GM19467 (cell line): ENCODE results near the gene U2AF2.
A peak's percentile ranks its signal among the peaks of the same experiment; 100 is the strongest.

Source experiments
- ATAC-seq: cut with Tn5 transposase; IDR thresholded peaks from one replicate; pipeline ENCODE4 v1.9.1; 2021; ENCODE audit warnings: mild to moderate bottlenecking, moderate library complexity; ENCODE audit not compliant: unreplicated experiment

U2AF2 gene

DNA sequence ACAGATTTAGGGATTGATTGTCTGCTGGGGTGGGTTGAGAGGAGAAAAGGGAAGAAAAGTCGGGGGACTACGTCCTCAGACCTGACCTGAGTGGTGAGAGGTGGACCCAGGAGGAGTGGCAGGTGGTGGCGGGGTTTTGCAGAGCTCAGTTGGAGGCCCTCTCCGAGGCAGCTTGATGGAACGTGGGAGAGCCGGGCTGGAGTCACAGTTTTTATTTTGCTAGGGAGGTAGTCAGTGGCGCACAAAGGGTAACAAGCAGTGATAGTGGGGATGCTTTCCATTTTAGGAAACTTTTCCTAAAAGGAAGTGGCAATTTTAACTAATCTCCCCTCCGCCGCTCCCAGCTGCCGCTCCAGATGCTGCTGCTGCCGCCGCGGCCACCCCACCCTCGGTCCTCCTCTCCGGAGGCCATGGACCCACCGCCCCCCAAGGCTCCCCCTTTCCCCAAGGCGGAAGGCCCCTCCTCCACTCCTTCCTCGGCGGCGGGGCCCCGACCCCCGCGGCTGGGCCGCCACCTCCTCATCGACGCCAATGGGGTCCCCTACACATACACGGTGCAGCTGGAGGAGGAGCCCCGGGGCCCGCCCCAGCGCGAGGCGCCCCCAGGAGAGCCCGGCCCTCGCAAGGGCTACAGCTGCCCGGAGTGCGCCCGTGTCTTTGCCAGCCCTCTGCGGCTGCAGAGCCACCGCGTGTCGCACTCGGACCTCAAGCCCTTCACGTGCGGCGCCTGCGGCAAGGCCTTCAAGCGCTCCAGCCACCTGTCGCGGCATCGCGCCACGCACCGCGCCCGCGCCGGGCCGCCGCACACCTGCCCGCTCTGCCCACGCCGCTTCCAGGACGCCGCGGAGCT is 12.5 kb upstream of the U2AF2 start:
- ATAC-seq: no peak

DNA sequence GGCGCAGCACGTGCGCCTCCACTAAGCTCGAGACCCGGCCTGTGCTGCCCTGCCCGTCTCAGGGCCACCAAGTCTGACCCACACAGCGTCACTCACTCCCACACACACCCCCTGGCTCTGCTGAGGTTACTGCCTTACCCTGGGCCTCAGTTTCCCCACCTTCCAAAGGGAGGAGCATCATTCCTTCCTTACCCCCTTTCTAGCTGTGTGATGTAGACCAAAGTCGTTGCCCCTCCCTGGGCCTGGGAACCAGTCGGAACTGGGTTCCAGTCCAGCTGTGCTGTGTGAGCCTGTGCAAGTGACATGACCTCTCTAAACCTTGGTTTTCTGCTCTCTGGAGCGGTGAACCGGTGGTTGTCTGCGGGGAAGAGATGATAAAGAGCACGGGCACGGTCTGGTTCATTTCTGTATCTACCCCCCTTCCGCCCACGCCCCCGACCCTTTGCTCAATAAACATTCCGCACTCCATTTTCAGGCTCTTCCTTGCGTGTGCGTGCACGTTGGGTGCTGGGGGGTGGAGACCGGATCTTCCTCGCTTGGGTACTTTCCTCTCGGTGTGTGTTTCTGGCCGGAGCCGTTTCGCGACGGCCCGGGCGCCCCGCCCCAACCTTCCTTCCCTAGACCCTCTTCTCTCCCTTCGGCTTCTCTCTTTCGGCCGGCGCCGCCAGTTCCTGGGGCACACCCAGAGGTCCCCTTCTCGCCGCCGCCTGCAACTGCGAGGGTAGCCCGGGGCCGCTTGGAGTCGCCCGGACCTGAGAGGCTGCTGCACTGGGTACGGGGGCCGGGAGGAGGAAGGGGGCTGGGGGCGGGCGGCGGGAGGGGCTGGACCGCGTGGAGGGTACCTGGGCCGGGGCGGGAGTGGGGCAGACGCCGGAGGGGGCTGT is 11.6 kb upstream of the U2AF2 start, which contains the start of gene ZNF581:
Gene ZNF581 (plus strand): TSS at position 647 of the 884 bp plus-strand sequence. CDS start 923 bp downstream, outside the sequence.
- ATAC-seq: no peak

DNA sequence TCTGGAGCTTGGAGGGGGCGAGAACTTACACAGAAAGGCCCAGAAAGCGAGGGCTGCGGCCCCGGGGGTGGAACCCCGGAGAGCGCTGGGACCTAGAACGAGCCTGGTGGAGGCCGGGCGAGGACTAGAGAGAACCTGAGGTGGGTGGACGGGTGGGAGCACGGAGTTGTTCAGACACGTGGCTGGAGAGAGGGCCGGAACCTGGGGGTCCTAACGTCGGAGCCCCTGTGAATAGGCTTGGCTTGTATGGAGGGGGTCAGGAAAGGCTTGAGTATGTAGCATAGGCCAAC is 11.0 kb upstream of the U2AF2 start:
- ATAC-seq: no peak

DNA sequence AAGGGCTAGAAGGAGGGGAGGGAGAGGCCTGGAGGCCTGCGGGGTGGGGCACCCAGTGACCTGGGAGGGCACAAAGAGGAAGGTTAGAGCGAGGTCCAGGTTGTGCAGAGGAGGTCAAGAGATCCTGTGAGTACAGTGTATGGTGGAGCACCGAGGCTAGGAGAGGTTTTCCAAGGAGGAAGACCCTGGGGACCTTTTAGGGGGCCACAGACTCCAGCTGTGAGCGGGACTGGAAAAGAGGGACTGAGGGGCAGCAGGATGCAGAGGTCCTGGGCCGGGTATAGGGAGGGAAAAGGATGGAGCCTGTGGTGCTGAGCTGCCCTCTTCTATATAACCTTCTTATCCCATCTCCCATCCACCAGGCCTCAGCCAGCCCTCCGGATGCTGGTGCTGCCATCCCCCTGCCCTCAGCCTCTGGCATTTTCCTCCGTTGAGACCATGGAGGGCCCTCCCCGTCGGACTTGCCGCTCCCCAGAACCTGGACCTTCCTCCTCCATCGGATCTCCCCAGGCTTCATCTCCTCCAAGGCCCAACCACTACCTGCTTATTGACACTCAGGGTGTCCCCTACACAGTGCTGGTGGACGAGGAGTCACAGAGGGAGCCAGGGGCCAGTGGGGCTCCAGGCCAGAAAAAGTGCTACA is 10.5 kb upstream of the U2AF2 start:
- no peak for ATAC-seq

DNA sequence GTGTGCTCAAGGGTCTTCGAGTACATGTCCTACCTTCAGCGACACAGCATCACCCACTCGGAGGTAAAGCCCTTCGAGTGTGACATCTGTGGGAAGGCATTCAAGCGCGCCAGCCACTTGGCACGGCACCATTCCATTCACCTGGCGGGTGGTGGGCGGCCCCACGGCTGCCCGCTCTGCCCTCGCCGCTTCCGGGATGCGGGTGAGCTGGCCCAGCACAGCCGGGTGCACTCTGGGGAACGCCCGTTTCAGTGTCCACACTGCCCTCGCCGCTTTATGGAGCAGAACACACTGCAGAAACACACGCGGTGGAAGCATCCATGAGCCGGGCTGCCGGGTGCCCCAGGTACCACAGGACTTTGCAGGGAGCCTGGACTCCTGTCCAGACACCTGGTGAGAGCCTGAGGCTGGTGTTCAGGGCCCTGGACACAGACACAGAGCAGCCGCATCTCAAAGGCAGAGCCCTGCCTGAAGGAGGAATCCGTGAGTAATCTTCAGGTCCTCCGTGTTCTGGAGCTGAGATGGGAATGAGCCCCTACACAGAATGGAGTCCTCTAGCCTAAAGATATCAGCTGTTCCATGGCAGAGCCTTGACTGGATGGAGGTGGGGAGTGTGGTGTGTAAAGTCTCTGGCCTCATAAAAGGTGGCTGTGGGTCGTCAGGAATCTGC is 9.9 kb upstream of the U2AF2 start:
- no peak for ATAC-seq

DNA sequence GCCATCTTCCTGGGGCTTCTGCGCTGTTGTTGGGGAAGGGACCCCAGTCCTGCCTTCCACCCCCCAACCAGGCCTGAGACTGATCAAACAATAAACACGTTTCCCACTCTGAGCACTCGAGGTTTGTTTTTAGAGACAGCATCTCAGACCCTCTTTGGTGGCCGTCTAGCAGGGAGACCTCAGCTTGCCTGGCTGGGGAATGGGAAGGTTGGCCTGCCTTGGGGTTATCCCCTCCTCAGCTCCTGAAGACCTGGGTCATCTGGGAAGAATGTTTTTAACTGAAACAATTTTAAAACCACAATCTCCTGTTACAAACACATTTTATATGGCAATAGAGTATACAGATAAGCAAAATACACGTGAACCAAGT is 9.3 kb upstream of the U2AF2 start:
- ATAC-seq: no peak

DNA sequence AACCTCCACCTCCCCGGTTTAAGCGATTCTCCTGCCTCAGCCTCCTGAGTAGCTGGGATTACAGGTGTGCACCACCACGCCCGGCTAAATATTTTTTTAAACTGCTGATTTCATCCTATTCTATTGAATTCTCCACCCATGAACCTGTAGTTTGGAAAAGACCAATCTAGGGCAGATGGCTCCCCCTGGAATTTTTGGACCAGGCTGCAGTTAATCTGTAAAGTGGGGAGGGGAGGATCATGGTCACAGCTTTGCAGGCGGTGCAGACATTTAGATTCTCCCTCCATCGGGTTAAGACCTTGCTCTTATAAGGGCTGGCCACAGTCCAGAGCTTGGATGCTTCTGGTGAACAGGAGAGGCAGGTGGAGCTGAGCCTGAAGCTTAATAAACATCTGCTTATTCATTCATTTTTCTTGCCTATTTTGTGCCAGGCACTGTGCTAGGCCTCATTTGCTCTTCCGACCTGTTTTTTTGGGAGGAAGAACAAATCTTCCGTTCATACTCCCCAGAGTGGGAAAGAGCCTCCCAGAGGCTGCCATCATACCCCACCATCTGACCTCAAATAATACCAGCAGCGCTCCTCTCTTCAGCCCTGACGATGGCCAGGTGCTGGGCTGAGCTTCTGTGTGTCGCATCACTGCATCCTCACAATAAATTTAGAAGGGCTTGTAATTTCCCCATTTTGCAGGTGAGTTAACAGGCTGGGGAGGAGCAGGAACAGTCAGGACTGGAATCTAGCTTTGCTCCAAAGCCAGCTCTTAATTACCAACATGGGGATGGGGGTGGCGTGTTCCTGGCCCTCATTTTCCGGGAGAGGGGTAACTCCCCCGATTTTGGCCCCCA is 7.7 kb upstream of the U2AF2 start:
- no peak for ATAC-seq

DNA sequence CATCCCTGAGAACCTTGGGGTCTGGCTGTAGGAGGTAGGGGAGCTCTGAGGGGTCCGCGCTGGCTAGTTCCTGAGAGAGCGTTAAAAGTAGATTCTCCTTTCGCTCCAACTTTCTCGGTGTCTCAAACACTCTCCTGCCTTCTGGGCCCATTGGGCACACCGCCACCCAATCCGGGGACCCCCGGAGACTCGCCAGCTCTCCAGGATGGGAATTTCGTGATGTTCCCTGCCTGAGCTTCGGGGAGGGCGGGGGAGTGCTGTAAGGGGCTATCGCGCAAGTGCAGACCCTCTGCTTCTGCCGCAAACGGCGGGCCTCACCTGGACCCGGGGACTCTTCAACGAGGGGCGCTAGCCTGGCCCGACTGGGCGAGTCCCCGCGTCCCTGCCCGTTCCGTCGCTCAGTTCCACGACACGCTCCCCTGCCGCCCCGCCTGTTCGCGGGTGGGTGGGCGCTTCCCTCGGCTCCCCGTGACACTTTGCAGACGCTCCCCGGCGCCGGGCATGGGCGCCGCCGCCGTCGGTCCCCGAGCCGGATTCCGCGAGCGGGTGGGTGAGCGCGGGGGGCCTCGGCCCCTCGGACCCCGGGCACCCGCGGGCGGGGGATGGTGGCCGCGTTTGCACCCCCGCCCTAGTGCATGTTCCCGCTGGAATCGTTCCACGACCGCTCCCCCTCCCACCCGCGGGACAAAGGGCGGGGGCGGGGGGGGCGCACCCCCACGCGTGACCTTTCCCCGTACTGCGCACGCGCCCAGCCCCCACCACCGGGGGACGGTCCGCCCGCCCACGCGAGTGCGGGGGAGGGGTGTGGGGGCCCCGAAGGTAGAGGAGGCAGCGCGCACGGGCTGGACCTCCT is 6.9 kb upstream of the U2AF2 start, which contains the start of gene CCDC106:
Gene CCDC106 (plus strand): TSS at position 481 of the 853 bp plus-strand sequence. CDS start 835 bp downstream, outside the sequence.
- no peak for ATAC-seq

DNA sequence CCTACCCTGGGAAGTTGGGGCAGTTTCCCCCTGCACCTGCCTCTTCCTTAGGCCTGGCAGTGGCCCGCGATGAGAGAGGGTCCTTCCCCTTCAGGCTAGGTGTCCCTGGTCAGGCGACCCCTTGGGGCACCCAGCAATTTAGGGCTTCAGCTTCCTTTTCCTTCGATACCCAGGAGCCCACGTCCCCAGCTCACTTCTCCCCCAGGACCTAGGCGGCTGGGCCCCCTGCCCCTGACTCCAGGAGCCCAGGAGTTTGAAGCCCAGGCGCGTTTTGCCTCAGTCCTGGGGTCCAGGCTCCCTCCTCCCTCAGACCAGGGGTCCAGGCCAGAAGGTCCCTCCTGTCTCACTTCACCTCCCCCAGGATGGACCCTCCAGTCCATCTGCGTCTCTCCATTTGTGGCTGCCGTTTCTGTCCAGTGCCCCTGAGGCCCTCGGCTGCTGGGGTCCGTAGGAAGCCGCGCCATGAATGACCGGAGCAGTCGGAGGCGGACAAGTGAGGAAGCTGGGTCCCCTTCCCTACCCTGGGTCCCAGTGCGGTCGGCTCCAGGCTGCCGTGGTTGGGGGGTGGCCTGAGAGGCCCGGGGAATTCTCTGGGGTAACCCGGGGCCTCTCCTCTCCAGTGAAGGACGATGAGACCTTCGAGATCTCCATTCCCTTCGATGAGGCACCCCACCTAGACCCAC is 6.1 kb upstream of the U2AF2 start:
- no peak for ATAC-seq

DNA sequence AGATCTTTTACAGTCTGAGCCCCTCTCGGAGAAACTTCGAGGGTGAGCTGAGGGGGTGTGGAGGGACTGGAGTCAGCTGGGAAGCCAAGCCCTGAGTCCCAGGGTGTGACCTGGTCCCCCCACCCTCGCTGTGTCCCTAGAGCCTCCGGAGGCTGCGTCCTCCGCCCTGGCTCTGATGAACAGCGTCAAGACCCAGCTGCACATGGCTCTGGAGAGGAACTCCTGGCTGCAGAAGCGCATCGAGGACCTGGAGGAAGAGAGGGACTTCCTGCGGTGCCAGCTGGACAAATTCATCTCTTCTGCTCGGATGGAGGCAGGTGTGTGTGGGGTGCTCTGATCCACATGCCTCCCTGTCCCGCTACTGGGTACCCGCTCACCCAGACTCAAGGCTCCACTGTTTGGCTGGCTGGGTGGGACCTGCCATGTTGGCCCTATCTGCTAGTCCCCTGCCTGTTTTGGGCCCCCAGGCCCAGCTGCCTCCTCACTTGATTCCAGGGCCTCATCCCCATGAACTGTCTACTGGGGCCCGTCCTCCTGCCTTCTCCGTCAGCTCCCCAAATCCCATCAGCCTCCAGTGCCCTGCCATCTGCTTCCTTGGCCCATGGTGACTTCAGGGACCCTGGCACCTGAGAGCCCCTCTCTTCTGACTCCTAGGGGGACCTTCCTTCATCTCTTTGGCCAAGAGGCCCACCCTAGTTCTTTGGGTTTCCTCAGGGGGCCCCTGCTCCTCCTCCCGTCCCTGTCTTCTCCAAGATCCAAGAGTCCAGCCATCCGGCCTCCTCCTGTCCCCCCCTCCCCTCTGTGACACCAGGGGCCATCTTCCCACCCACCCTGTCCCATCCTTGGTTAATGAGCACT is 5.3 kb upstream of the U2AF2 start:
- no peak for ATAC-seq

DNA sequence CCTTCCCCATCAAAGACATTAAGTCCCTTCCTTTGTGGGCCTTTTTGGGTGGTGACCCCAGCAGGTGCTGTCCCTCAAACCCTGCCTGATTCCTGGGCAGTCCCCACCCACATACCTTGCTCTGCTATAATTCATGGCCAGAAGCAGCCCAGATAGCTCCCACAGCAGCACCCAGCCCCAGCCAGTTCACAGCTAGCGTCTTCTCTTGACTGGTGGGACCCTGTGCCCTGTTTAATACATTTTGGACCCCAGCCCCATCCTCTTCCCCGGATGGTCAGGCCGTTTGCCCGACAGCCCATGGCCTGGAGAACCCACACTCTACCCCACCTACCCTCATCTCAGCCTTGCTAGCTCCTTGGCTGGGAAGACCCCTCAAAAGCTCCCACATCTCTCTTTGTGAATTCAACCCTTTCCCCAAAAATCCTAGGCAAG is 4.7 kb upstream of the U2AF2 start:
- no peak for ATAC-seq

DNA sequence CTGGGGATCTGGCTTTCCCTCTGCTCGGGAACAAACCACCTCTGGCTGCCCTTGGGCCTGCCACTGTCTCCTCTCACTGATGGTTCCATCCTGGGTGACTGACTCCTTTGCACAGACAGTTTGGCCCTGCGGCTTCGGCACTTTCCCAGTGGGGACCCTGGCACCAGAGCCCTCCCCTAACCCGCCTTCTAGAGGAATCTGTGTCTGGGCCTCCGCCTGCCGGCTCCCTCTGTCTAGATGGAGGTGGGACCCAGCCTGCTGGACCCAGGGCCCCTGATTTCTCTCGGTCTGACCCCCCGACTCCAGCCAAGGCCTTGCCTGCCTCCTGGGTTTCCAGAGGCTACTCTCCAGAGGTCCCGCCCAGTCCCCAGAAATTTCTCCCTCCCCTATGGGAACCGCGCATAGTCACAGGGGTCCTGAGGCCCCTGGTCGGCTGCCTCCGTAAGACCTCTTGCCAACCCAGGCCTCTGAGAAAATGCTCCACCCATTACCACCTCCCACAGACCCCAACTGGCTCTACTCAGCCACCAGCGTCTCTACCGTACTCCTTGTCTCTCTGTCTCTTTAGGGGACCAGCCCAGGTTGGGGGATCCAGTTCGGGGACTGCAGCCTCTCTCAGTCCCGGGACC is 4.1 kb upstream of the U2AF2 start:
- ATAC-seq: no peak

DNA sequence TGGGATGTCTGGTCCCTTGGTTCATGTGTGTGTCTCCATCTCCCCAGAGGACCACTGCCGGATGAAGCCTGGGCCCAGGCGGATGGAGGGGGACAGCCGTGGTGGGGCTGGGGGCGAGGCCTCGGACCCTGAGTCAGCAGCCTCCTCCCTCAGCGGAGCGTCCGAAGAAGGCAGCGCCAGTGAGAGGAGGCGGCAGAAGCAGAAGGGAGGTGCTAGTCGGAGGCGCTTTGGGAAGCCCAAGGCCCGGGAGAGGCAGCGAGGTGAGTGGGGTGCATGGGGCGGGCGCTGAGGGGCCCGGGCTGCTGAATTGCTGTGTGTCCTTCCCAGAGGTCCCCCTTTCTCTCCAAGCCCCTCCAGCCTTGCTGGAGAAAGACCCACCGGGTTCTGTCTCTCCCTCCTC is 3.6 kb upstream of the U2AF2 start:
- no peak for ATAC-seq

DNA sequence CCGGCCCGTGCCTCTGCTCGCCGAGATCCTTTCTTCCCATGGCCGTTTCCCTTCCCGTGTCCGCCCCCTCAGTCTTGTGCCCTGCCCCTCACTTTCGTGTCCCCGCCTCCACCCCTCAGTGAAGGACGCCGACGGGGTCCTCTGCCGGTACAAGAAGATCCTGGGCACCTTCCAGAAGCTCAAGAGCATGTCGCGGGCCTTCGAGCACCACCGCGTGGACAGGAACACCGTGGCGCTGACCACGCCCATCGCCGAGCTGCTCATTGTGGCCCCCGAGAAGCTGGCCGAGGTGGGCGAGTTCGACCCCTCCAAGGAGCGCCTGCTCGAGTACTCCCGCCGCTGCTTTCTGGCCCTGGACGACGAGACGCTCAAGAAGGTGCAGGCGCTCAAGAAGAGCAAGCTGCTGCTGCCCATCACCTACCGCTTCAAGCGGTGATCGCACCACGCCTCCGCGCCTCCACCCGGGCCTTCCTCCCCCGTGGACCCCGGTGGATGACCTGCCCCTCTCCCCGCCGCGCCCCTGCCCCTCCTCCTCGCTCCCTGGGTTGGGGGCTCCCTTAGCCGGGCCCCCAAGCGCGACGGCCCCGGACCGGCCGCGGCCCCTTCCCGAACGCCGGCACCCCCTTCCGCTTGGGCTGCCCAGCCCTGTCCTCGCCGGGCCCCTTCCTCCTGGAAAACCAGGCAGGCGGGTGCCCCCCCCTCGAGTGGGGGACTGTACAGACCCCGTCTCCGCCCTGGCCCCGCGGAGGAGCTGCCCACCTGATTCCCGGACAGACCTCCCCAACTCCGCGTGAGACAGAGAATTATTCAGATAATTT is 2.3 kb upstream of the U2AF2 start:
- ATAC-seq: no peak

DNA sequence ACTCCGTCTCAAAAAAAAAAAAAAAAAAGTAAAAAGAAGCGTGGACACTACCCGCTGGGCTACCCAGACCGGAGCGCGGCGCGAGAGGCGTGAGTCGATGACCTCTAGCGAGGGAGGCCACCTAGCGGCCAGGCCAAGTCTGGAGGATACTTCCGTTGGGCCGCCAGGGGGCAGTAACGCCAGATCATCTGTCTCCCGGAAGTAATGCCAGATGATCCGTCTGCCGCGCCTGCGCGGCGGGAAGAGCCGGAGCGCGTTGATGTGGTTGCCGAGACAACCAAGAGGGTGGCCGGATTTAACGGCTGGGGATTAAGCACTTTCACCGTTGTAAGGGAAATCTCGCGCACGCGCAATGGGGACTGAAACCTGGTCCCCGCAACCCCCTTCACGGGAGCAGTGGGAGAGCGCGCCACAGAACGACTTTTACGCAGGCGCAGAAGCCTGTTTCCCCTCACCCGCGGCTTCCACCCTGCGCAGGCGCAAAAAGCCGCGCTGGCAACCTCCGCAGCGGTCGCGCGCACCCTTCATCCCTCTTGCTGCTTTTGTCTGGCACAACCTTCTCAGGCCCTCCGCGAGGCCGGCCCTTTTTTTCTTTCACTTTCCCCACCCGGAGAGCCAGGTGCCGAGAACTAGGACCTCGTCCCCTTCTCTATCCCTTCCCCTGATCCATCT is 1.0 kb upstream of the U2AF2 start:
- peak; percentile 44 for ATAC-seq
